ENCODE results near the gene HOXD10.

Gene HOXD10

GRCh38 chr2:176110415-176111308, 5.9 kb upstream of the HOXD10 start:
- H2AK5ac ChIP-seq (ENCODE audit: low read length, severe bottlenecking): no peak overlapping the region
- DNase-seq: no peak
- H2AFZ ChIP-seq (ENCODE audit: low read depth, low read length): no peak overlapping the region
- peaks cover 16% of the 10 kb centered on the region for H3K4me1 ChIP-seq (ENCODE audit: control insufficient read depth, insufficient read depth, low read depth, low read length)
- H3K18ac ChIP-seq (ENCODE audit: low read depth in 1 of 2, low read length in 2 of 2): no peak overlapping the region
- no peak overlapping the region for H2BK5ac ChIP-seq (ENCODE audit: low read depth, low read length, poor library complexity, severe bottlenecking)
- H2BK15ac ChIP-seq (ENCODE audit: low read depth, poor library complexity, severe bottlenecking): no peak overlapping the region
- H3K14ac ChIP-seq (ENCODE audit: low read length in 2 of 2): no peak overlapping the region
- no peaks in the 10 kb centered on the region for H3K9me3 ChIP-seq (ENCODE audit: control insufficient read depth, low read length)
- H3K36me3 ChIP-seq (ENCODE audit: control insufficient read depth in 1 of 2, insufficient read depth in 2 of 2, low read depth in 1 of 2, low read length in 2 of 2): no peaks in the 10 kb centered on the region
- no peak overlapping the region for H3K27ac ChIP-seq (ENCODE audit: low read length, poor library complexity, severe bottlenecking)
- no peak overlapping the region for H3K9ac ChIP-seq (ENCODE audit: low read length)
- no peak overlapping the region for H4K8ac ChIP-seq (ENCODE audit: low read length)
- peaks cover 90 to 92% of the 10 kb centered on the region in 2 experiments for H3K27me3 ChIP-seq (ENCODE audit: control insufficient read depth in 1 of 2, insufficient read depth in 1 of 2, low read length in 2 of 2)
- H3K4me2 ChIP-seq (ENCODE audit: low read length, poor library complexity, severe bottlenecking): peak overlapping the region; percentile 33
- H2BK120ac ChIP-seq (ENCODE audit: low read depth, low read length): no peak overlapping the region
- WGBS: 51% methylated on average over 5 of the region's 7 CpGs
- H3K4me3 ChIP-seq (ENCODE audit: insufficient read depth in 1 of 2, low read depth in 1 of 2, low read length in 2 of 2): peak overlapping the region in 1 of 2 experiments; percentile 13
- H2BK12ac ChIP-seq (ENCODE audit: low read length in 2 of 2): no peak overlapping the region
- H3K79me1 ChIP-seq (replicated peaks; ENCODE audit: low read length, poor library complexity, severe bottlenecking): no peaks in the 10 kb centered on the region
- H4K91ac ChIP-seq (ENCODE audit: low read length): no peak overlapping the region
- H3K23ac ChIP-seq (ENCODE audit: low read length in 2 of 2): no peak overlapping the region
- no peak overlapping the region for H3K4ac ChIP-seq (ENCODE audit: low read depth in 1 of 2, low read length in 2 of 2)

GRCh38 chr2:176111309-176111663, 5.3 kb upstream of the HOXD10 start:
- peaks cover 21% of the 10 kb centered on the region for H3K4me1 ChIP-seq (ENCODE audit: control insufficient read depth, insufficient read depth, low read depth, low read length)
- no peak overlapping the region for H2AFZ ChIP-seq (ENCODE audit: low read depth, low read length)

GRCh38 chr2:176111846-176112374, 4.7 kb upstream of the HOXD10 start:
- Histone ChIP-seq H3K9me3 (ENCODE audit: control insufficient read depth, low read length) (no peaks in the 10 kb centered on the region), H3K27ac (ENCODE audit: low read length, poor library complexity, severe bottlenecking) (no peak overlapping the region), H4K91ac (ENCODE audit: low read length) (no peak overlapping the region), H2BK12ac (ENCODE audit: low read length in 2 of 2) (no peak overlapping the region), H3K23ac (ENCODE audit: low read length in 2 of 2) (no peak overlapping the region), H3K9ac (ENCODE audit: low read length) (no peak overlapping the region), H3K4me2 (ENCODE audit: low read length, poor library complexity, severe bottlenecking) (no peak overlapping the region), H3K79me1 (replicated peaks; ENCODE audit: low read length, poor library complexity, severe bottlenecking) (no peaks in the 10 kb centered on the region), H3K14ac (ENCODE audit: low read length in 2 of 2) (no peak overlapping the region), H3K4me3 (ENCODE audit: insufficient read depth in 1 of 2, low read depth in 1 of 2, low read length in 2 of 2) (no peak overlapping the region), H3K27me3 (ENCODE audit: control insufficient read depth in 1 of 2, insufficient read depth in 1 of 2, low read length in 2 of 2) (peaks cover 90 to 94% of the 10 kb centered on the region in 2 experiments), H2AFZ (ENCODE audit: low read depth, low read length) (no peak overlapping the region), H3K4ac (ENCODE audit: low read depth in 1 of 2, low read length in 2 of 2) (no peak overlapping the region), H2BK5ac (ENCODE audit: low read depth, low read length, poor library complexity, severe bottlenecking) (no peak overlapping the region), H2AK5ac (ENCODE audit: low read length, severe bottlenecking) (no peak overlapping the region), H3K4me1 (ENCODE audit: control insufficient read depth, insufficient read depth, low read depth, low read length) (peaks cover 18% of the 10 kb centered on the region), H3K18ac (ENCODE audit: low read depth in 1 of 2, low read length in 2 of 2) (no peak overlapping the region), H3K36me3 (ENCODE audit: control insufficient read depth in 1 of 2, insufficient read depth in 2 of 2, low read depth in 1 of 2, low read length in 2 of 2) (no peaks in the 10 kb centered on the region), H2BK15ac (ENCODE audit: low read depth, poor library complexity, severe bottlenecking) (no peak overlapping the region), H2BK120ac (ENCODE audit: low read depth, low read length) (no peak overlapping the region), H4K8ac (ENCODE audit: low read length) (no peak overlapping the region)
- 2% methylated on average over 28 of the region's 29 CpGs for WGBS
- DNase-seq: no peak

More at GRCh38 chr2:176111309-176111663, 5.3 kb upstream of the HOXD10 start:
- Histone ChIP-seq H2BK120ac (ENCODE audit: low read depth, low read length) (no peak overlapping the region), H3K9me3 (ENCODE audit: control insufficient read depth, low read length) (no peaks in the 10 kb centered on the region), H3K18ac (ENCODE audit: low read depth in 1 of 2, low read length in 2 of 2) (no peak overlapping the region), H4K8ac (ENCODE audit: low read length) (no peak overlapping the region), H3K4me3 (ENCODE audit: insufficient read depth in 1 of 2, low read depth in 1 of 2, low read length in 2 of 2) (peak overlapping the region in 1 of 2 experiments; percentile 13), H3K14ac (ENCODE audit: low read length in 2 of 2) (no peak overlapping the region), H3K79me1 (replicated peaks; ENCODE audit: low read length, poor library complexity, severe bottlenecking) (no peaks in the 10 kb centered on the region), H3K9ac (ENCODE audit: low read length) (no peak overlapping the region), H3K23ac (ENCODE audit: low read length in 2 of 2) (no peak overlapping the region), H3K4ac (ENCODE audit: low read depth in 1 of 2, low read length in 2 of 2) (no peak overlapping the region), H2BK15ac (ENCODE audit: low read depth, poor library complexity, severe bottlenecking) (no peak overlapping the region), H3K27me3 (ENCODE audit: control insufficient read depth in 1 of 2, insufficient read depth in 1 of 2, low read length in 2 of 2) (peaks cover 90 to 92% of the 10 kb centered on the region in 2 experiments), H2BK12ac (ENCODE audit: low read length in 2 of 2) (no peak overlapping the region), H3K27ac (ENCODE audit: low read length, poor library complexity, severe bottlenecking) (no peak overlapping the region), H3K36me3 (ENCODE audit: control insufficient read depth in 1 of 2, insufficient read depth in 2 of 2, low read depth in 1 of 2, low read length in 2 of 2) (no peaks in the 10 kb centered on the region), H2BK5ac (ENCODE audit: low read depth, low read length, poor library complexity, severe bottlenecking) (no peak overlapping the region), H2AK5ac (ENCODE audit: low read length, severe bottlenecking) (no peak overlapping the region), H4K91ac (ENCODE audit: low read length) (no peak overlapping the region), H3K4me2 (ENCODE audit: low read length, poor library complexity, severe bottlenecking) (peak overlapping the region; percentile 33)
- WGBS: under 1% methylated on average over 16 of the region's 16 CpGs
- no peak for DNase-seq

Data from mesenchymal stem cell (in vitro differentiated cells and primary cell).